SU-DHL-6 (cell line): ENCODE results near the gene NUP50.

ENCODE experiments used
- H2AFZ ChIP-seq: fragments of 200-600 bp; sonication (generic); 2 replicates; pipeline ENCODE4 v1.6.1; 2014; ENCODE audit warnings: low read depth, mild to moderate bottlenecking, moderate library complexity, mixed read lengths, antibody characterized with exemption, low read length; ENCODE audit not compliant: severe bottlenecking
- H3F3A ChIP-seq: fragments of 200-600 bp; shearing (Covaris generic); 2 replicates; pipeline ENCODE4 v1.6.0; 2016; ENCODE audit warnings: antibody characterized with exemption, mild to moderate bottlenecking; ENCODE audit not compliant: insufficient read depth
- H3K27ac ChIP-seq: fragments of 200-600 bp; sonication (generic); 2 replicates; pipeline ENCODE4 v1.5.1; 2016; ENCODE audit warnings: low read depth, mild to moderate bottlenecking, low read length, moderate library complexity, mixed read lengths
- H3K27me3 ChIP-seq: fragments of 200-600 bp; sonication (generic), shearing (Covaris generic); 2 replicates; pipeline ENCODE4 v1.6.0; 2014; ENCODE audit warnings: mild to moderate bottlenecking, low read length
- H3K36me3 ChIP-seq: fragments of 200-600 bp; sonication (generic); 2 replicates; pipeline ENCODE4 v1.6.1; 2014; ENCODE audit warnings: mild to moderate bottlenecking, low read length, mixed read lengths
- H3K4me2 ChIP-seq: fragments of 300-600, 200-600 bp; shearing (Covaris generic), sonication (generic); 2 replicates; pipeline ENCODE4 v1.6.0; 2014; ENCODE audit warnings: low read length, low read depth, mild to moderate bottlenecking; ENCODE audit not compliant: poor library complexity, severe bottlenecking
- H3K4me3 ChIP-seq: fragments of 200-600 bp; sonication (generic); 2 replicates; pipeline ENCODE4 v1.5.1; 2014; ENCODE audit warnings: antibody characterized with exemption, low read length, mild to moderate bottlenecking, mixed read lengths; ENCODE audit not compliant: insufficient read depth, poor library complexity, severe bottlenecking
- H3K79me2 ChIP-seq: fragments of 200-600 bp; sonication (generic); 2 replicates; pipeline ENCODE4 v1.6.1; 2014; ENCODE audit warnings: mild to moderate bottlenecking, low read length, moderate library complexity; ENCODE audit not compliant: insufficient read depth
- H3K9ac ChIP-seq: fragments of 200-600 bp; sonication (generic); 2 replicates; pipeline ENCODE4 v1.7.0; 2014; ENCODE audit warnings: mild to moderate bottlenecking, low read length
- H3K9me2 ChIP-seq: fragments of 200-600 bp; sonication (generic); replicated peaks from 2 replicates; pipeline ENCODE4 v1.6.1; 2014; ENCODE audit warnings: low read length; ENCODE audit not compliant: insufficient read depth
- H3K9me3 ChIP-seq: fragments of 200-600 bp; sonication (generic); 2 replicates; pipeline ENCODE4 v1.6.1; 2014; ENCODE audit warnings: low read length, mixed read lengths; ENCODE audit not compliant: insufficient read depth
- H4K20me1 ChIP-seq: fragments of 200-600 bp; sonication (generic); 2 replicates; pipeline ENCODE4 v1.6.1; 2014; ENCODE audit warnings: low read depth, mild to moderate bottlenecking, antibody characterized with exemption, low read length, moderate library complexity, mixed read lengths
- CTCF ChIP-seq: fragments of 200-600 bp; sonication (generic); IDR thresholded peaks from one replicate; pipeline ENCODE4 v1.5.1; 2017; ENCODE audit warnings: antibody characterized with exemption, mild to moderate bottlenecking, low read length, moderate library complexity; ENCODE audit not compliant: insufficient read depth, poor library complexity, severe bottlenecking
- EZH2phosphoT487 ChIP-seq: fragments of 200-600 bp; sonication (generic), shearing (Covaris generic); conservative IDR thresholded peaks from 2 replicates; pipeline ENCODE4 v1.6.1; 2018; ENCODE audit warnings: mild to moderate bottlenecking, antibody characterized with exemption, low read length, moderate library complexity, mixed read lengths

NUP50 gene

GRCh38 chr22:45204819-45205218, 41.1 kb downstream of the NUP50 start:
- H3K9me2 ChIP-seq, result no peaks in the 10 kb centered on the region
- no peak overlapping the region for H3K4me3 ChIP-seq
- no peaks in the 10 kb centered on the region for H3K9me3 ChIP-seq
- H3K27me3 ChIP-seq, result no peaks in the 10 kb centered on the region
- H3K27ac ChIP-seq, result no peak overlapping the region
- H3F3A ChIP-seq, result no peaks in the 10 kb centered on the region
- H4K20me1 ChIP-seq, result no peaks in the 10 kb centered on the region
- no peak for TF ChIP-seq EZH2phosphoT487
- no peak overlapping the region for H3K4me2 ChIP-seq
- H2AFZ ChIP-seq, result no peak overlapping the region
- H3K9ac ChIP-seq, result no peak overlapping the region
- H3K36me3 ChIP-seq, result no peaks in the 10 kb centered on the region
- H3K79me2 ChIP-seq, result no peaks in the 10 kb centered on the region

- Histone ChIP-seq H3K36me3 (no peaks in the 10 kb centered on the region), H3K79me2 (no peaks in the 10 kb centered on the region), H4K20me1 (no peaks in the 10 kb centered on the region), H2AFZ (no peak overlapping the region), H3K9ac (no peak overlapping the region), H3K9me3 (no peaks in the 10 kb centered on the region), H3K4me2 (no peak overlapping the region), H3K4me3 (no peak overlapping the region), H3K9me2 (no peaks in the 10 kb centered on the region), H3F3A (no peaks in the 10 kb centered on the region), H3K27me3 (no peaks in the 10 kb centered on the region), H3K27ac (no peak overlapping the region)
- TF ChIP-seq EZH2phosphoT487 (no peak), CTCF (no peak)
Measured at GRCh38 chr22:45205276-45205925, 41.7 kb downstream of the NUP50 start.

- Histone ChIP-seq H2AFZ (no peak overlapping the region), H3K27me3 (no peaks in the 10 kb centered on the region), H3K9me2 (no peaks in the 10 kb centered on the region), H3K9me3 (no peaks in the 10 kb centered on the region), H3K36me3 (no peaks in the 10 kb centered on the region), H3K4me3 (no peak overlapping the region), H3K79me2 (no peaks in the 10 kb centered on the region), H4K20me1 (no peaks in the 10 kb centered on the region), H3K9ac (no peak overlapping the region), H3K27ac (no peak overlapping the region), H3F3A (no peaks in the 10 kb centered on the region), H3K4me2 (no peak overlapping the region)
- TF ChIP-seq EZH2phosphoT487, result no peak
- TF ChIP-seq CTCF, result no peak
Measured at GRCh38 chr22:45206233-45206632, 42.5 kb downstream of the NUP50 start.

- no peaks in the 10 kb centered on the region for H4K20me1 ChIP-seq
- no peak overlapping the region for H3K9ac ChIP-seq
- no peaks in the 10 kb centered on the region for H3K27me3 ChIP-seq
- H3K27ac ChIP-seq, result no peak overlapping the region
- no peaks in the 10 kb centered on the region for H3K9me2 ChIP-seq
- TF ChIP-seq CTCF (no peak), EZH2phosphoT487 (no peak)
- H3F3A ChIP-seq, result no peaks in the 10 kb centered on the region
- H3K79me2 ChIP-seq, result no peaks in the 10 kb centered on the region
- H3K9me3 ChIP-seq, result no peaks in the 10 kb centered on the region
- no peak overlapping the region for H2AFZ ChIP-seq
- H3K4me3 ChIP-seq, result no peak overlapping the region
- H3K36me3 ChIP-seq, result no peaks in the 10 kb centered on the region
- no peak overlapping the region for H3K4me2 ChIP-seq
Measured at GRCh38 chr22:45207533-45207932, 43.8 kb downstream of the NUP50 start.
